ENCODE data around the gene CD99. TPM values are rescaled to one million over a fixed set of nuclear protein-coding genes. Genes with fewer than 3 reads are reported as not detected.

Gene CD99
- total RNA-seq, 4 donors from 2014 or later: 285 to 421 (median 292) TPM

DNA sequence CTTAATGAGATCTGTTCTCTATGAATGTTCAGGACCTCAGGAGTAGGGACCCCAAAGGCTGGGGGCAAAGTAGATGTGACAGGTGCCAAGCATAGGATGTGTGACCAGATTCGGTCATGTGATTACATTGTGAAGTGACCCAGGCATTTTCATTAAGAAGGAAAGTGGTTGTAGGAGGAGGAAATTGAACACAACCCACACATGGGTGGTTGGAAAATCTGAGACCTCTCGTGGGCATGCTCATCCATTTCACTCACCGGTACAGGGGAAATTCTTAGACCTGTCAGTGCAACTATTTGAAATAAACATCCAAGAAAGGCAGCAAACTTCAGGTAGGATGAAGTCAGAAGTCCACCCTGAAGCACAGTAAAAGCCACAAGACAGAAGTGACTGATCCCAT, 43.5 kb upstream of the CD99 start:
- Histone ChIP-seq H3K4me1 (no peaks in the 10 kb centered on the region), H3K27ac (no peak overlapping the region), H3K9me3 (no peaks in the 10 kb centered on the region), H3K4me3 (no peak overlapping the region), H3K27me3 (no peaks in the 10 kb centered on the region), H3K36me3 (peaks cover 0 to 22% of the 10 kb centered on the region in 2 donors)
- no peak for ATAC-seq
- 80 to 89% methylated on average over 1 to 3 of the region's 3 CpGs for WGBS, 2 donors (ENCODE audit: low coverage in 1 of 2)
- TF ChIP-seq, protein P1, sequence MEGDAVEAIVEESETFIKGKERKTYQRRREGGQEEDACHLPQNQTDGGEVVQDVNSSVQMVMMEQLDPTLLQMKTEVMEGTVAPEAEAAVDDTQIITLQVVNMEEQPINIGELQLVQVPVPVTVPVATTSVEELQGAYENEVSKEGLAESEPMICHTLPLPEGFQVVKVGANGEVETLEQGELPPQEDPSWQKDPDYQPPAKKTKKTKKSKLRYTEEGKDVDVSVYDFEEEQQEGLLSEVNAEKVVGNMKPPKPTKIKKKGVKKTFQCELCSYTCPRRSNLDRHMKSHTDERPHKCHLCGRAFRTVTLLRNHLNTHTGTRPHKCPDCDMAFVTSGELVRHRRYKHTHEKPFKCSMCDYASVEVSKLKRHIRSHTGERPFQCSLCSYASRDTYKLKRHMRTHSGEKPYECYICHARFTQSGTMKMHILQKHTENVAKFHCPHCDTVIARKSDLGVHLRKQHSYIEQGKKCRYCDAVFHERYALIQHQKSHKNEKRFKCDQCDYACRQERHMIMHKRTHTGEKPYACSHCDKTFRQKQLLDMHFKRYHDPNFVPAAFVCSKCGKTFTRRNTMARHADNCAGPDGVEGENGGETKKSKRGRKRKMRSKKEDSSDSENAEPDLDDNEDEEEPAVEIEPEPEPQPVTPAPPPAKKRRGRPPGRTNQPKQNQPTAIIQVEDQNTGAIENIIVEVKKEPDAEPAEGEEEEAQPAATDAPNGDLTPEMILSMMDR (IDR thresholded peaks at IDR 0.05): no peak
- no peak for TF ChIP-seq POLR2A (IDR thresholded peaks at IDR 0.05)
- TF ChIP-seq POLR2AphosphoS5 (IDR thresholded peaks at IDR 0.05): no peak
- no peak for TF ChIP-seq EP300 (IDR thresholded peaks at IDR 0.05)

DNA sequence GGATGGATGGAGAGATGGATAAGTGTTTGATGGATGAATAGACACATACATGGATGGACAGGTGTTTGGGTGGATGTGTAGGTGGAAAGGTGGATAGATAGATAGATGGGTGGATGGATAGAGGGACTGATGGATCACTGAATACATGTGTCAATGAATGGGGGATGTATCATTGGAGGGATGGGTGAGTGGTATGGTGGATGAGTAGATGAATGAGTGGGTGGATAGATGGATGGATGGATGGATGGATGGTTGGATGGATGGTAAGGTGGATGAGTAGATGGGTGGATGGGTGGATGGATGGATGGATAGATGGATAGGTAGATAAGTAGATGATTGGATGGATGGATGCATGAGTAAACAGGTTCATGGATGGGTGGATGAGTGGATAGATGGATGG, 41.1 kb upstream of the CD99 start:
- Histone ChIP-seq H3K27ac (no peak overlapping the region), H3K27me3 (no peaks in the 10 kb centered on the region), H3K9me3 (no peaks in the 10 kb centered on the region), H3K4me1 (no peaks in the 10 kb centered on the region), H3K4me3 (no peak overlapping the region), H3K36me3 (peaks cover 0 to 20% of the 10 kb centered on the region in 2 donors)
- ATAC-seq: no peak
- no peak for TF ChIP-seq POLR2AphosphoS5 (IDR thresholded peaks at IDR 0.05)
- no peak for TF ChIP-seq POLR2A (IDR thresholded peaks at IDR 0.05)
- TF ChIP-seq, protein P1 (IDR thresholded peaks at IDR 0.05): no peak
- TF ChIP-seq EP300 (IDR thresholded peaks at IDR 0.05): no peak

DNA sequence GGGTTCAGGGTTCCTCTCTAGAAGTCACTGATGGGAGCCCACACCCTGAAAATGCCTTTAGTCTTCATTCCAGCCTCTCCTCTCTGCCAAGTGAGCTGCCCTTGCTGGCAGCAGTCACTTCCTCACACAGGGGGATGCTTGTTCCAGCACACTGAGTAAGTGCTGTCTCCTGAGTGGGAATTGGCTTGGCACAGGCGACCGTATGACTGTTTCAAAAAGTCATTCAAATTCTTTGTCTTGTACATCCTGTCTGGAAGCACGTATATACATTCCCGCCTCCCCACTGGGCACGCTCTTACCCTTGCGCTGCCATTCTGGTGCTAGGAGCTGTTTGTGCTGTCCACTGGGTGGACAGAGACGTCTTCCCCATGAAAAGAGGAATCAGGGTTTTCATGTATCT, 40.2 kb upstream of the CD99 start:
- Histone ChIP-seq H3K36me3 (peaks cover 0 to 20% of the 10 kb centered on the region in 2 donors), H3K4me3 (no peak overlapping the region), H3K27ac (no peak overlapping the region), H3K27me3 (no peaks in the 10 kb centered on the region), H3K4me1 (no peaks in the 10 kb centered on the region), H3K9me3 (no peaks in the 10 kb centered on the region)
- ATAC-seq: no peak
- 74 to 90% methylated on average over 6 to 7 of the region's 7 CpGs for WGBS, 2 donors (ENCODE audit: low coverage in 1 of 2)
- TF ChIP-seq EP300 (IDR thresholded peaks at IDR 0.05): no peak
- no peak for TF ChIP-seq POLR2A (IDR thresholded peaks at IDR 0.05)
- TF ChIP-seq, protein P1 (IDR thresholded peaks at IDR 0.05): no peak
- no peak for TF ChIP-seq POLR2AphosphoS5 (IDR thresholded peaks at IDR 0.05)

DNA sequence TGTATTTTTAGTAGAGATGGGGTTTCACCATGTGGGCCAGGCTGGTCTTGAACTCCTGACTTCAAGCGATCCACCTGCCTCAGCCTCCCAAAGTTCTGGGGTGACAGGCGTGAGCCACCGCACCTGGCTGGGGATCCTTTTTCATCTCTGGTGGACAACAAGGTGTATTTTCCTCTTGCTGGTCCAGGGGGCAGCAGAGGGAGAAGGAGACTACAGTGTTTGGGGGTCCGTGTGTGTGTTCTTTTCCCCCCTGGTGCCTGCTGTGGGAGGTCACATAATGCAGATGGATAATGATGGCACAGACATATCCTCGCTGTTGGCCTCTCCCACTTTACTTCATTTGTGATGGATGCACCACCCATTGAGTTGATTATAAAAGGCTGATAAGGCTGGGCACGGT, 39.0 kb upstream of the CD99 start:
- Histone ChIP-seq H3K4me3 (no peak overlapping the region), H3K9me3 (no peaks in the 10 kb centered on the region), H3K36me3 (peaks cover 0 to 17% of the 10 kb centered on the region in 2 donors), H3K27ac (no peak overlapping the region), H3K4me1 (no peaks in the 10 kb centered on the region), H3K27me3 (no peaks in the 10 kb centered on the region)
- TF ChIP-seq EP300 (IDR thresholded peaks at IDR 0.05) (no peak), POLR2A (IDR thresholded peaks at IDR 0.05) (no peak), POLR2AphosphoS5 (IDR thresholded peaks at IDR 0.05) (no peak)
- TF ChIP-seq, protein P1 (IDR thresholded peaks at IDR 0.05): no peak
- 87% methylated on average over 6 of the region's 6 CpGs; no CpG with 5 or more reads in 1 of the 2 donors for WGBS, 2 donors (ENCODE audit: low coverage in 1 of 2)
- no peak for ATAC-seq

DNA sequence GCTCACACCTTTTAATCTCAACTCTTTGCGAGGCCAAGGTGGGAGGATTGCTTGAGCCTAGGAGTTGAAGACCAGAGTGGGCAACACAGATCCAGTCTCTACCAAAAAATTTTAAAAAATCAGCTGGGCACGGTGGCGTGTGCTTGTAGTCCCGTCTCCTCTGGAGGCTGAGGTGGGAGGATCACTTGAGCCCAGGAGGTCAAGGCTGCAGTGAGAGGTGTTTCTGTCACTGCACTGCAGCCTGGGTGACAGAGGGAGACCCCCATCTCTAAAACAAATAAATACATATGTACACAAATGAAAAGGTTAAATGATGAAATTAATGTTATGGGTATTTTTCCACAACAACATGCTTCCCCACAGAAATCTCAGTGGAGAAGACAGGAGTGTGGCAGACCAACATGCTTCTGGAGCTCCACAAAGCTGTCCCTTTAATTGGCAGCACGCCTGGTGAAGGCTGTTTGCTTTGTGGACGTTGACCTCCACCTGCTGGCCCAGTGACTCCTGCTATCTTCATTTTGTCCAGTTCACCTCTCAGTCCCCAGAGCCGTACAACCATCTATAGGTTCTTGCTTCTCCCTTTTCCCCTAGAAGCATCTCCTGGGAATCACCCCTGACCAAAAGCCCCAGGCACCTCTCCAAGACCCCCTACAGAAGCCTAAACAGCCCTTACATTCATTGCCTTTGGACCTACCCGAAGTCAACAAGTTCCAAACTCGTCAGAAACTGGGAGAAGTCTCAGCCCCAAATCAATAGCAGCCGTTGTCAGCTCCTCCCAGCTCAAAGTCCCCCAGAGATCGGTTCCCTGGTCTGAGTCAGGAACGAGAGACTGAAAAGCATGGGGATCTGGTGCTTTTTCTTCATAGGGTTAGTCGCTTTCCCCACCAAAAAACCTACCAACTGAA, 36.4 kb upstream of the CD99 start:
- Histone ChIP-seq H3K4me1 (no peaks in the 10 kb centered on the region), H3K9me3 (no peaks in the 10 kb centered on the region), H3K4me3 (no peak overlapping the region), H3K36me3 (no peaks in the 10 kb centered on the region), H3K27ac (no peak overlapping the region), H3K27me3 (no peaks in the 10 kb centered on the region)
- WGBS, 2 donors (ENCODE audit: low coverage in 1 of 2): 74% methylated on average over 9 to 11 of the region's 13 CpGs
- no peak for ATAC-seq
- no peak for TF ChIP-seq EP300 (IDR thresholded peaks at IDR 0.05)
- TF ChIP-seq POLR2A (IDR thresholded peaks at IDR 0.05): no peak
